Stromal cell of bone marrow (primary cell): ENCODE results near the gene TMEM119.

ENCODE experiments used
- DNase-seq: peaks from one replicate; pipeline ENCODE4 v3.0.0-alpha.2; 2012; ENCODE audit warnings: low read depth

The TMEM119 gene

GRCh38 chr12:108616359-108616758 lies 18.5 kb upstream of the TMEM119 start:
- DNase-seq: no peak

DNA sequence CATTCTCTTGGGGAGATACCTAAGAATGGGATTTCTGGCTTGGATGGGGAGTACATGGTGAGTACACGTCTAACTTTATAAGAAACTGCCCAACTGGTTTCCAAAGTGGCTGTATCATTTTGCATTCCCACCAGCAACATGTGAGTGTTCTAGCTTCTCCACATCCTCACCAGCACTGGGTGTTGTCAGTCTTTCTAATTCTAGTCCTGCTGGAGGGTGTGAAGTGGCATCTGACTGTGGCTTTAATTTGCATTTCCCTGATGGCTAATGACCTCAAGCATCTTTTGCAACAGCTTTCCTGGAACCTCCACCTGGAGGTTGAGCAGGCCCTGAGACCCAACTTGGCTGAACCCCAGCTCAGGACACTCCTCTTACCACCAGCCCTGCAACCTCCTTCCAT lies 18.0 kb upstream of the TMEM119 start:
- DNase-seq: no peak

DNA sequence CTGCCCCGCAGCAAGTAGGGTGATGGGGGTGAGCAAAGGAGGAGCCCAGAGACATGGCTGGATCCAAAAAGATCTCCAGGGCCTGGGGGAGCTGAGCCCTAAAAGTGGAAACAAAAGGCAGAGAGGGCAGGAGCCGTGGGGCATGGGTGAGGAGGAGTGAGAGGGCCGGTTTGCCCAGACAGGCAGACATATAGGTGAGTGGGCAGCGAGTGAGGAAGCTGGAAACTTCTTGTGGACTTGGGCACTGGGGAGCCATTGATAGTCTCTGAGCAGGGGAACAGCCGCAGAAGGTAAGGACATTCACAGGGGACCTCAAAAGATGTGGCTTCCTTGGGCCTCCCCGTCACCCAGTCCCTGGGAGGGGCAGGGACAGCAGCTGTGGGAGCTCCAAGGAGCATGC lies 16.8 kb upstream of the TMEM119 start:
- no peak for DNase-seq

- DNase-seq: no peak
Observed at GRCh38 chr12:108614041-108614440, 16.2 kb upstream of the TMEM119 start.

GRCh38 chr12:108613548-108613947 lies 15.7 kb upstream of the TMEM119 start:
- no peak for DNase-seq

DNA sequence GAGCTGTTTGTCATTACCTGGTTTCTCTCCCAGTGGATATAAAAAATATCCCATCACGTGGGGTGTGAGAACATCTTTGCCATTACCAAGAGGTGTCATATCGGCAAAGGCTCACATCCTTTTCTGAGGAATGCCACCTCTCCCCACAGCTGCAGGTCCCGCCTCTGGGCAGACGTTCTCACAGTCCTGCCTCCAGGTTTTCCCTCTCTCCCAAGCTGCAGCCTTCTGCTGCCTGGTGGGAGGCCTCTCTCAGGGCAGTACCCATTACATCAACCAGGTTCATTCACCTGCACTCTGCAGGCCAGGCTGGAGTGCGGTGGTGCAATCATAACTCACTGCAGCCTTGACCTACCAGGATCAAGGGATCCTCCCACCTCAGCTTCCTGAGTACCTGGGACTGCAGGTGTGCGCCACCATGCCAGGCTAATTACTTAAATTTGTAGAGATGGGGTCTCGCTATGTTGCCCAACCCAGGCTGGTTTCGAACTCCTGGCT lies 15.0 kb upstream of the TMEM119 start:
- no peak for DNase-seq

GRCh38 chr12:108611884-108612415 lies 14.1 kb upstream of the TMEM119 start:
- DNase-seq: peak; percentile 95

GRCh38 chr12:108610856-108611605 lies 13.1 kb upstream of the TMEM119 start:
- DNase-seq: no peak

- DNase-seq: no peak
Observed at GRCh38 chr12:108610336-108610815, 12.5 kb upstream of the TMEM119 start.

- DNase-seq: peak; percentile 85
Observed at GRCh38 chr12:108609537-108610335, 11.9 kb upstream of the TMEM119 start.

DNA sequence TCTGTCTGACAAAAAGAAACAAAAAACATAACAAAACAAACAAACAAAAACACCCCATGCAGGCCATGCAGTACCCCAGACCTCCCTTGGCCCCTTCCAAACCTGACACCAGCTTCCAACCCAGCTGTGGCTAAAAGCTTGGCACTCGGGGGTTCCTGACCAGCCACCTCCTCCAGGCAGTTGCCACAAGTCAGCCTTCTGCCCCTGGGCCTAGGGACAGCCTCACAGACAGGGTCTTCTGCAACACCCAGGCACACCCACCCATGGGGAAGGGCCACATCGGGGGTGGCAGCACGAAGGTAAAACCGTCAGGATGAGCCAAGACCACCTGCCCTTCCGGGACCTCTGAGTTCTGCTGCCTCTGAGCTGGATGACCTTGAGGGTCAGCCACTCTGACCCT lies 10.7 kb upstream of the TMEM119 start:
- DNase-seq: no peak

DNA sequence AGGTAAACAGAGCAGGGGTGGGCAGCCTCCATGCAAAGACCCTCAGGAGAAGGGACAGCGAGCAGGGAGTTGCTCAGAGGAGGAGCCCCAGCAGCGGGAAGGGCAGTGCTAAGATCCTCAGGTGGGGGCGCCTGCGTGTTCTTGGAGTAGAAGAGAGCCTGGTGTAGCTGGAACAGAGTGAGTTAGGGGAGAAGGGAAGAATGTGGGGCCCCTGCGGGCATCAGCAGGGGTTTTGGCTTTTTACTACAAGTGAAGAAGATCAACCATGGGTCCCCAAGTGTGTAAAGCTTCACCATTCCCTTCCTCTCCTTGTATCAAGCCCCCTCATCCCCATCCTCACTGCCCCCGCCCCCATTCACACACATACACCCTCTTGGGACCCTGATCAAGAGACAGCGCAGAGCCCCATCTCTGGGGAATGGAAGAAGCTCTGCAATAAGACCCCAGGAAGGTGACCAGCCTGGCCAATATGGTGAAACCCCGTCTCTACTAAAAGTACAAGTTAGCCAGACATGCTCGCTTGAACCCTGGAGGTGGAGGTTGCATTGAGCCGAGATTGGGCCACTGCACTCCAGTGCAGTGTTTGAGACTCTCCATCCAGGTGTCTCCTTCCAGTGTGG lies 10.2 kb upstream of the TMEM119 start:
- no peak for DNase-seq

DNA sequence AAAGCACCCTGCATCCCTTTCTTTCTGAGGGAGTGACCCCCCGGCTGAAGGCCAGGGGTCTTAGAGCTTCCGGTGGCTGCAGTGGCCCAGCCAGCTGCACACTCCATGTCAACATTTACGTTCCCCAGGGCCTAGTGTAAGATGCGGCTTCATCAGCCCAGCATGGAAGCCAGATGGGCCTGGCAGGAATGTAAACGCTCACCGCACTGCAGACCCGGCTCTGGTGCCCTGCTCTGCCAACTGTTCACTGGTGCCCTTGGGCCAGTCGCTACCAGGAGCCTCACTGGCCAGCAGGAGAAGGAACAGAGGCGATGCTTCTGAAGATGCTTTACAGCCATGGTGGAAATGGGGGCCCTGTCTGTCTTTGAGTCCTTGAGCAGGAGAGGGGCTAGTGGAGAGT lies 8.6 kb upstream of the TMEM119 start:
- no peak for DNase-seq

DNA sequence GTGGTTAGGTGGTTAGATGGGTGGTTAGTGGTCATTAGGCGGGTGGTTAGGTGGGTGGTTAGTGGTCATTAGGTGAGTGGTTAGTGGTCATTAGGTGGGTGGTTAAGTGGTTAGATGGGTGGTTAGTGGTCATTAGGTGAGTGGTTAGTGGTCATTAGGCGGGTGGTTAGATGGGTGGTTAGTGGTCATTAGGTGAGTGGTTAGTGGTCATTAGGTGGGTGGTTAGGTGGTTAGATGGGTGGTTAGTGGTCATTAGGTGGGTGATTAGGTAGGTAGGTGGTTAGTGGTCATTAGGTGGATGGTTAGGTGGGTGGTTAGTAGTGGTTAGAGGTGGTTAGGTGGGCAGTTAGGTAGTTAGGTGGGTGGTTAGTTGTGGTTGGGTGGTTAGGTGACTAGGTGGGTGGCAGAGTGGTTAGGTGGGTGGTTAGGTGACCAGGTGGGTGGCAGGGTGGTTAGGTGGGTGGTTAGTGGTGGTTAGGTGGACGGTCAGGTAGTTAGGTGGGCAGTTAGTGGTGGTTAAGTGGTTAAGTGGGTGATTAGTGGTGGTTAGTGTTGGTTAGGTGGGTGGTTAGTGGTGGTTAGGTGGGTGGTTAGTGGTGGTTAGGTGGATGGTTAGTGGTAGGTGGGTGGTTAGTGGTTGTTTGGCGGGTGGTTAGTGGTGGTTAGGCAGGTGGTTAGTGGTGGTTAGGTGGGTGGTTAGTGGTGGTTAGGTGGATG lies 8.0 kb upstream of the TMEM119 start:
- DNase-seq: no peak

DNA sequence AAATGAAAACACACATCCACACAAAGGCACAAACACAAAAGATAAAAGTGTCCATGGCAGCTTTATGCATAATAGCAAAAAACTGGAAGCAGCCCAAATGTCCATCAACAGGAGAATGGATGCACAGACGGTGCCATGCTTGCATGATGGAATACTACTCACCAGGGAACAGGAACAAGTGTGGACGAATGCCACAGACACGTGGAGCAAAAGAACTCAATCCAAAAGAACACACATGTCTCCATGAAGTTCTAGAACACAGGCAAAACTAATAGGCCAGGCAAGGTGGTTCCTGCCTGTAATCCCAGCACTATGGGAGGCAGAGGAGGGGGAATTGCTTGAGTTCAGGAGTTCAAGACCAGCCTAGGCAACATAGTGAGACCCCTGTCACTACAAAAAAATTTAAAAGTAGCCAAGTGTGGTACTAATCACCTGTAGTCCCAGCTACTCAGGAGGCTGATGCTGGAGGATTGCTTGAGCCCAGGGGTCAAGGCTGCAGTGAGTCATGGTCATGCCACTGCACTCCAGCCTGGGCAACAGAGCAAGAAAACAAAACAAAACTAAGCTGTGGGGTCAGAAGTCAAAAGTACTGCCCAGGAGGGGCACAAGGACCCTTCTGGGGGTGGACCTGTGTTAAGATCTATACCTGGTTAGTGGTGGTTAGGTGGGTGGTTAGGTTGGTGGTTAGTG lies 7.3 kb upstream of the TMEM119 start:
- no peak for DNase-seq

DNA sequence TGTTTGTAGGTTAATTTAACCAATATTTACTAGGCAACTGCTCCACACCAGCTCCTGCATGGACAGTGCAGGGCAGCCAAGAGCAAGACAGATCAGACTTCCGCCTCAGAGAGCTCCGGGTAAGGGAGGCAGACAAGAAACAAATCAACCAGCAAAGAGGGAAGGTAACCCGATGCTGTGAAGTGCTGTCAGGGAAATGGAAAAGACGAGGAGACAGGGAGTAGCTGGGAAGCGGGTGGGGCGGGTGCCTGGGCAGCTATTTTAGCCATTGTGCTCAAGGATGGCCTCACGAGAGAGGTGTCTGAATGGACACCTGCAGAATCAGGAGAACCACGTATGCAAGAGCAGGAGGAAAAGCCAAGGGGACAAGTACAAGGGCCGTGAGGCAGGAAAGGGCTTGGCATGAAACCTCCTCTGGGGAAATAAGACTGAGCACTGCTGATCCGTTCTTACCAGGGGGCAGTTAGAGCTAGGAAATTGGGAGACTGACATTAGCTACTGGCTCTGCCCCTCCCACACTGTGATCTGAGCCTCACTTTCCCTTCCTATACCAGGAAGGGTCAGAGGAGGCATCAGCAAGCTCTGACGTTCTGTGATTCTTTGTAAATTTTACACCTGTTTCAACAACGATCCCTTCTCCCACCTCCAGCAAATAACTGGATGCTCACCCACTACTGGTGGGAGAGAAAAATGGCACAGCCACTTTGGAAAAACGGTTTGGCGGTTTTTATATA lies 6.5 kb upstream of the TMEM119 start:
- no peak for DNase-seq

GRCh38 chr12:108603743-108604142 lies 5.9 kb upstream of the TMEM119 start:
- DNase-seq: no peak

GRCh38 chr12:108602976-108603704 lies 5.3 kb upstream of the TMEM119 start:
- DNase-seq: no peak

DNA sequence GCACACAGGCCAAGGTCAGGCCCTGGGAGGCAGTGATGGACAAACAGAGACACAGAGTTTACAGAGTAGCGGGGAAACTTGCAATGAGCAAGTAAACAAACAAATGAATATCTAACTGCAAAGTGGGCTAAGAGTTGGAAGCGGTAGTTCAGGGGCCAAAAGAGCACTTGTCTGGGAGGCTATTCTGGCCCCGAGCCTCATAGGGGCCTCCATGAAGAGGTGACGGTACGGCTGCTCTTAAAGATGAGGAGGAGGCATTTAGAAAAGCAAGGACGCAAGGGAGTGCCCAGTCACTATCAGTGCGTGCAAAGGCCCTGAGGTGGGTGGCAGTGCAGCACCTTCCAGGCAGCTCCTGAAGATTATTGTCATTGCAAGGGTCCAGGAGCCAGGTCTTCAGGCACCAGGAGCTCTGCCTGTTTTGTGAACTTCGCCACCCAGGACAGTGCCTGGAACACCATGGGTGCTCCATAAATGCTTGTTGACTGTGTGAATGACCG lies 4.4 kb upstream of the TMEM119 start:
- DNase-seq: no peak

- DNase-seq: no peak
Observed at GRCh38 chr12:108600702-108601007, 2.8 kb upstream of the TMEM119 start.
